ENCODE results near the gene MYOM1.
A peak's percentile ranks its signal among the peaks of the same experiment; 100 is the strongest.

DNA sequence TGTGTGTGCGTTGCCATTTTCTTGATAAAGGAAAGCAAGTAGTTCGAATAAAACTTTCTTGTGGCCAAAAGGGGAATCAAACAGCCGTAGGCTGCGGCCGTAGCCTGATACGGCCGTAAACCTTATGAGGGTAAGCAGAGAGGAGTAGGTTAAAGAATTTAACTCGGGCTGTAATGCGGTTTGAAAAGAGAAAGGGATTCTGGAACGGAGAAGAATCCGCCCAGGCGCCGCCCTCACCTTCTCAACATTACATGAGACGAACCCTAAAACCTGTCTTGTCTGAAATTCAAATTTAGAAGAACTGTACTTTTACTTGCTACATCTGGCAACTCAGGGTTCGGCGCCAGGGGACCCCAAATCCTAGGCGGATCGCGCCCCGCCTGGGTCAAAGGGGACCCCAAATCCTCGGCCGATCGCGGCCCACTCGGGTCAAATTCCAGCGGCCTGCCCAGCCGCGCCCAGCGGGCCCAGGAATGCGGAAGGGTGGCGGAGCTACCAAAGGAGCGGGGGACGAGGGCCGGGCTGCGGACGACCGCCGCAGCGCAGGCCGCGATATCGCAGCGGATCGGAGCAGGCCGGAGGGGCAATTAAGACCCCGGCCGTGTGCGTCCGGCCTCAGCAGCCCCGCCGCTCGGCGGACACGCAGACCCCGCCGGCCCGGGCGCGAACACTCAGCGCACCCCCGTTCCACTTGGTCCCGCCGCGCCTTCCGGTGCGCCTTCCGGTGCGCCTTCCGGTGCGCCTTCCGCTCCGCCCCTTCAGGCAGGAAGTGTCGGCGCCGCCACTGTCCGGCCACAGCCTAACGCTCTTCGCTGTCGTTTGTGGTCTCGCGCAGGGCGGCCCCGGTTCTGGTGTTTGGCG lies 41.8 kb upstream of the MYOM1 start, which contains the start of gene MYL12B:
- TF ChIP-seq, protein P1, sequence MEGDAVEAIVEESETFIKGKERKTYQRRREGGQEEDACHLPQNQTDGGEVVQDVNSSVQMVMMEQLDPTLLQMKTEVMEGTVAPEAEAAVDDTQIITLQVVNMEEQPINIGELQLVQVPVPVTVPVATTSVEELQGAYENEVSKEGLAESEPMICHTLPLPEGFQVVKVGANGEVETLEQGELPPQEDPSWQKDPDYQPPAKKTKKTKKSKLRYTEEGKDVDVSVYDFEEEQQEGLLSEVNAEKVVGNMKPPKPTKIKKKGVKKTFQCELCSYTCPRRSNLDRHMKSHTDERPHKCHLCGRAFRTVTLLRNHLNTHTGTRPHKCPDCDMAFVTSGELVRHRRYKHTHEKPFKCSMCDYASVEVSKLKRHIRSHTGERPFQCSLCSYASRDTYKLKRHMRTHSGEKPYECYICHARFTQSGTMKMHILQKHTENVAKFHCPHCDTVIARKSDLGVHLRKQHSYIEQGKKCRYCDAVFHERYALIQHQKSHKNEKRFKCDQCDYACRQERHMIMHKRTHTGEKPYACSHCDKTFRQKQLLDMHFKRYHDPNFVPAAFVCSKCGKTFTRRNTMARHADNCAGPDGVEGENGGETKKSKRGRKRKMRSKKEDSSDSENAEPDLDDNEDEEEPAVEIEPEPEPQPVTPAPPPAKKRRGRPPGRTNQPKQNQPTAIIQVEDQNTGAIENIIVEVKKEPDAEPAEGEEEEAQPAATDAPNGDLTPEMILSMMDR (IDR thresholded peaks at IDR 0.05) = peak in 1 of 4 experiments; percentile 33
- TF ChIP-seq POLR2A (IDR thresholded peaks at IDR 0.05) (peak; percentile 56), POLR2AphosphoS5 (IDR thresholded peaks at IDR 0.05) (peak; percentile 67)
